Endothelial cell (in vitro differentiated cells): ENCODE measurements around the gene OMP. TPM values are rescaled to one million over a fixed set of nuclear protein-coding genes. Genes with fewer than 3 reads are reported as not detected.

Source experiments
- DNase-seq: peaks from one replicate; pipeline ENCODE4 v3.0.0; 2021; ENCODE audit warnings: low spot score
- H3K27ac Mint-ChIP-seq: one replicate; pipeline ENCODE4 v1.8.0; 2021; ENCODE audit warnings: mixed read lengths, inconsistent platforms; ENCODE audit not compliant: unreplicated experiment
- H3K27me3 Mint-ChIP-seq: one replicate; pipeline ENCODE4 v1.8.0; 2021; ENCODE audit warnings: mild to moderate bottlenecking, moderate library complexity, mixed read lengths, inconsistent platforms; ENCODE audit not compliant: unreplicated experiment
- H3K36me3 Mint-ChIP-seq: one replicate; pipeline ENCODE4 v1.8.0; 2021; ENCODE audit warnings: mild to moderate bottlenecking, low read depth, mixed read lengths, inconsistent platforms; ENCODE audit not compliant: unreplicated experiment
- H3K4me1 Mint-ChIP-seq: one replicate; pipeline ENCODE4 v1.8.0; 2021; ENCODE audit warnings: mild to moderate bottlenecking, mixed read lengths, inconsistent platforms; ENCODE audit not compliant: unreplicated experiment
- H3K4me3 Mint-ChIP-seq: one replicate; pipeline ENCODE4 v1.8.0; 2021; ENCODE audit warnings: mild to moderate bottlenecking, mixed read lengths, inconsistent platforms; ENCODE audit not compliant: unreplicated experiment
- H3K9me3 Mint-ChIP-seq: one replicate; pipeline ENCODE4 v1.8.0; 2021; ENCODE audit warnings: mixed read lengths, inconsistent platforms; ENCODE audit not compliant: unreplicated experiment
- total RNA-seq: library from RNA; stranded (reverse); fragmentation: NEBNext Ultra II Directional; extraction: Animal tissue kit (Norgen Biotek cat#: 25700); gene quantifications from one replicate; pipeline ENCODE4 v1.2.1, GENCODE V29; 2021; ENCODE audit not compliant: unreplicated experiment
- TF ChIP-seq, protein P1 (sequence below): fragments of 200-600 bp; sonication (generic); IDR thresholded peaks from one replicate; pipeline ENCODE4 v1.5.0; 2021; ENCODE audit warnings: antibody characterized with exemption; ENCODE audit not compliant: unreplicated experiment

The OMP gene
- total RNA-seq, 1 donor from 2014 or later, result not detected

DNA sequence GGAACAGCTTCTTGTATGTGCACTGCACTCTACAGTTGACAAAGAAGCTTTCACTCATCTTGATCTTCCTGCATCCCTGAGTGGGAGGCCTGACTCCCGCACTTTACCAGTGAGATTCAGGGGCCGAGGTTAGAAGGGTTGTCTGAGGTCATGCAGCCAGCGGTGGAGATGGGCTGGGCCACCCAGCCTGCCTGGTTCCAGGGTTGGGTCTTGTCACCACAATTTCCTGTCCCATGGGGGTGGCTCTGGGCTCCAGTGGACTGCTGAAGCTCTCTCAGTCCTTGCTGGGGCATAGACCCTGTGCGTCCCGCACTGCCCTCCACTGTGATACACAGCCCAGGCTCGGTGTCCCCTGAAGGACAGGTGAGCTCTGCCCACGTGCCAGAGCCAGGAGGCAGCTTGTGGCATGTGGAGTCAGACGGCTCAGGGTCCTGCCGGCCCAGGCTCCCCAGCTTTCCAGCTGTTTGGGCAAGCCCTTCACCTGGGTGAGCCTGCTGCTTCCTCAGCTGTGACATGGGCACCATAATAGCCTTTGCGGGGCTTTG, 18.5 kb downstream of the OMP start:
- Mint-ChIP-seq H3K36me3 (peaks cover 16% of the 10 kb centered on the region), H3K4me3 (no peak overlapping the region), H3K4me1 (no peaks in the 10 kb centered on the region), H3K27me3 (peaks cover 7% of the 10 kb centered on the region), H3K27ac (no peak overlapping the region), H3K9me3 (no peaks in the 10 kb centered on the region)
- TF ChIP-seq, protein P1, sequence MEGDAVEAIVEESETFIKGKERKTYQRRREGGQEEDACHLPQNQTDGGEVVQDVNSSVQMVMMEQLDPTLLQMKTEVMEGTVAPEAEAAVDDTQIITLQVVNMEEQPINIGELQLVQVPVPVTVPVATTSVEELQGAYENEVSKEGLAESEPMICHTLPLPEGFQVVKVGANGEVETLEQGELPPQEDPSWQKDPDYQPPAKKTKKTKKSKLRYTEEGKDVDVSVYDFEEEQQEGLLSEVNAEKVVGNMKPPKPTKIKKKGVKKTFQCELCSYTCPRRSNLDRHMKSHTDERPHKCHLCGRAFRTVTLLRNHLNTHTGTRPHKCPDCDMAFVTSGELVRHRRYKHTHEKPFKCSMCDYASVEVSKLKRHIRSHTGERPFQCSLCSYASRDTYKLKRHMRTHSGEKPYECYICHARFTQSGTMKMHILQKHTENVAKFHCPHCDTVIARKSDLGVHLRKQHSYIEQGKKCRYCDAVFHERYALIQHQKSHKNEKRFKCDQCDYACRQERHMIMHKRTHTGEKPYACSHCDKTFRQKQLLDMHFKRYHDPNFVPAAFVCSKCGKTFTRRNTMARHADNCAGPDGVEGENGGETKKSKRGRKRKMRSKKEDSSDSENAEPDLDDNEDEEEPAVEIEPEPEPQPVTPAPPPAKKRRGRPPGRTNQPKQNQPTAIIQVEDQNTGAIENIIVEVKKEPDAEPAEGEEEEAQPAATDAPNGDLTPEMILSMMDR, result no peak
- DNase-seq, result no peak

DNA sequence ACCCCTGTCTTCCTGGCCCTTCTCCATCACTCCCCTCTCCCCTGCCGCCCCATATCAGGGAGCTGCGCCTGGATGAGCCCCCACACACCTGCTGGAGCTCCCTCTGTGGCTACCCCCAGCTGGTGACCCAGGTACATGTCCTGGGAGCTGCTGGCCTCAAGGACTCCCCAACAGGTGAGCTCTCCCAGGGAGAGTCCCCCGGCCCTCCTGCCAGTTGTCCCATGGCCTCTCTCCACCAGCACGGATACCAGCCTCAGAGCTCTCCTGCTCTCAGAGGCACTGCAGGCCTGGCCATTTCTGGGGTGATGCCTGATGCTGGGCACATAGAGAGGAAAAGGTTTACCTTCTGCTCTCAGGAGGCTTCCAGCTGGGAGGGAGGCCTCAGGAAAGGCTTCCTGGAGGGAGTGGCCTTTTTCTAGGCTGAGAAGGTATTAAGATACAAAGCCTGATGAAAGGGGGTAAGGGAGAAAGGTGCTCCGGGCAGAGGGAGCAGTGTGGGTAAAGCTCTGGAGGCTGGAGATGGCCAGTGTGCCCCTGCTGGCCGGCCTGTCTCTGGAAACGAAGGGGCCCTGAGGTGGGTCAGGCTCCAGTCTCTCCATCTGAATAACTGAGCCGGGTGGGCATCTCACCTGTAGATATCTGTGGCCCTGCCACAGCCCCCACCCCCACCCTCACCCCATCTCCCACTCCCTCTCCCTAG, 19.4 kb downstream of the OMP start:
- Mint-ChIP-seq H3K36me3 (peaks cover 16% of the 10 kb centered on the region), H3K27ac (no peak overlapping the region), H3K9me3 (no peaks in the 10 kb centered on the region), H3K4me1 (no peaks in the 10 kb centered on the region), H3K27me3 (peaks cover 7% of the 10 kb centered on the region), H3K4me3 (no peak overlapping the region)
- DNase-seq, result no peak
- TF ChIP-seq, protein P1, result no peak

DNA sequence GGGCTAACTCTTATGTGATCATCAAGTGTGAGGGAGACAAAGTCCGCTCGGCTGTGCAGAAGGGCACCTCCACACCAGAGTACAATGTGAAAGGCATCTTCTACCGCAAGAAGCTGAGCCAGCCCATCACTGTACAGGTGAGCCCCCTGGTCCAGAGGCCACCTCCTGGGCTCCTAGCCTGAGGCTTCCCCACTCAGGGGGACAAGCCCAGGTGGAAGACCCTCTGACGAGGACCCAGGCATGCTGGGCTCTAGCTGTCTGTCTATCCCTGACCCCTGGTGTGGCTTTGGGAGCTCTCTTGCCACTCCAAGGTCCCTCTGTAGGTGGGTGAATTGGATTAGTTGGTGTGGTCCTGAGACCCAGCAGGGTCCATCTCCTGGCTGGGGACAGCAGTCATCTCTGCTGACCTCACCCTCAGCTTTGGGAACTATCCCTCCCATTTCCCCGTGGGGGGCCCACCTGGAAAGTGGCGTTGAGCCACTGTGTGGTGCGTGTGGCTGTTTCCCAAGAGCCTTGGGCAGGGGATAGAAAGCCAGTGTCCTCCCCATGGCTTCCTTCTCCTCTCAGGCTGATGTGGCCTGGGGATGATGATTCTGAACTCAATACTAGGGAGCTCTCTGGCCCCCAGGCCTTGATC, 20.1 kb downstream of the OMP start:
- peaks cover 3% of the 10 kb centered on the region for H3K4me1 Mint-ChIP-seq
- no peak overlapping the region for H3K4me3 Mint-ChIP-seq
- TF ChIP-seq, protein P1, result no peak
- H3K27ac Mint-ChIP-seq, result no peak overlapping the region
- H3K27me3 Mint-ChIP-seq, result peaks cover 7% of the 10 kb centered on the region
- no peaks in the 10 kb centered on the region for H3K9me3 Mint-ChIP-seq
- H3K36me3 Mint-ChIP-seq, result peaks cover 16% of the 10 kb centered on the region
- no peak for DNase-seq

DNA sequence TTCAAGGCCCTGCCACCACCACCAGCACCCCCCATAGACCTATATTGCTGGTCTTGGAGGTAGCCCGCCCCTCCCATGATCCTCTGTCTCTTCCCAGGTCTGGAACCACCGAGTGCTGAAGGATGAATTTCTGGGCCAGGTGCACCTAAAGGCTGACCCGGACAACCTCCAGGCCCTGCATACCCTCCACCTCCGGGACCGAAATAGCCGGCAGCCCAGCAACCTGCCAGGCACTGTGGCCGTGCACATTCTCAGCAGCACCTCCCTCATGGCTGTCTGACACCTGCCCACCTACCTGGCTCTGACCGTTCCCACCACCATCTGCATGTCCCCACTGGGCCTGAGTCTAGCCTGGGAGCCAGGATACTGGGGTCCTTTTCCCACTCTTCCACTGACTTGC, 21.0 kb downstream of the OMP start:
- no peak for DNase-seq
- H3K27me3 Mint-ChIP-seq, result peaks cover 7% of the 10 kb centered on the region
- H3K4me1 Mint-ChIP-seq, result peaks cover 8% of the 10 kb centered on the region
- H3K9me3 Mint-ChIP-seq, result no peaks in the 10 kb centered on the region
- no peak overlapping the region for H3K27ac Mint-ChIP-seq
- H3K36me3 Mint-ChIP-seq, result peaks cover 16% of the 10 kb centered on the region
- no peak overlapping the region for H3K4me3 Mint-ChIP-seq
- TF ChIP-seq, protein P1, result no peak

DNA sequence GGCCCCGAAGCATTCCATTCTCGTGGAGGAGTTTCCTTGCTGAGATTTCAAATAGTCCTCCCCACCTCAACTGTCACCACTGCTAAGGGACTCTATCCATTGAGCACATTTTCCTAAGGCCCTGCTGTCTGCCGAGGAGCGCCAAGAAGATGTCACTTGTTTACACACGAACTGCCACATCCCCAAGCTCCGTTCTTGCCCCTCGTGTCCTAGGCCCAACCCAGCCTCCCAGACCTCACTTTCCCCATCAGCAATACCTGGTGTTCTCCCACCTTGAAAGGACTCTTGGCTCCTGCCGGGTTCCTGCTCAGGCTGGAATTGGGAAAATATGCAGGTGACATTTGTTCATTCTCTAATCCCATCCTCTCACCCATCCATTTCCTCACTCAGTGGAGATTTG, 21.4 kb downstream of the OMP start:
- Mint-ChIP-seq H3K36me3 (peaks cover 16% of the 10 kb centered on the region), H3K27me3 (peaks cover 6% of the 10 kb centered on the region), H3K4me1 (peaks cover 8% of the 10 kb centered on the region), H3K9me3 (no peaks in the 10 kb centered on the region), H3K4me3 (no peak overlapping the region), H3K27ac (peak overlapping the region; percentile 4)
- TF ChIP-seq, protein P1, result no peak
- no peak for DNase-seq
